Mesodermal cell (in vitro differentiated cells): Measurements from ENCODE around the gene SLAMF8.

ENCODE experiments used
- H3K27ac ChIP-seq: 2 replicates; pipeline ENCODE4 v1.7.0; 2013; ENCODE audit warnings: mild to moderate bottlenecking, low read depth, low read length, moderate library complexity; ENCODE audit not compliant: severe bottlenecking
- H3K36me3 ChIP-seq: 2 replicates; pipeline ENCODE4 v1.7.1; 2013; ENCODE audit warnings: mild to moderate bottlenecking, low read length, moderate library complexity; ENCODE audit not compliant: control insufficient read depth, insufficient read depth
- H3K4me1 ChIP-seq: one replicate; pipeline ENCODE4 v1.7.1; 2013; ENCODE audit warnings: mild to moderate bottlenecking, low read length; ENCODE audit not compliant: insufficient read depth, control insufficient read depth, poor library complexity, severe bottlenecking
- H3K4me3 ChIP-seq: 2 replicates; pipeline ENCODE4 v1.7.0; 2013; ENCODE audit warnings: low read length, control low read depth, mild to moderate bottlenecking; ENCODE audit not compliant: insufficient read depth, poor library complexity, severe bottlenecking; ENCODE audit errors: extremely low read depth
- H3K9me3 ChIP-seq: 2 replicates; pipeline ENCODE4 v1.7.1; 2013; ENCODE audit warnings: mild to moderate bottlenecking, low read length, moderate library complexity; ENCODE audit not compliant: control insufficient read depth
- WGBS, 2 experiments: methylation state at CpG; one replicate each; pipeline ENCODE4 v1.1.5; 2013; ENCODE audit warnings: missing lambda C conversion rate in 2 of 2; ENCODE audit not compliant: insufficient coverage in 2 of 2; 5-methylcytosine and 5-hydroxymethylcytosine counted together

SLAMF8 gene

GRCh38 chr1:159870704-159871103 lies 44.0 kb downstream of the SLAMF8 start:
- Histone ChIP-seq H3K4me1 (peaks cover 26% of the 10 kb centered on the region), H3K9me3 (no peaks in the 10 kb centered on the region), H3K27ac (no peak overlapping the region), H3K4me3 (no peak overlapping the region), H3K36me3 (no peaks in the 10 kb centered on the region)
- WGBS, 2 experiments, result 93 to 100% methylated on average over 1 to 5 of the region's 5 CpGs

- 96% methylated on average over 7 to 12 of the region's 15 CpGs for WGBS, 2 experiments
- Histone ChIP-seq H3K4me1 (peaks cover 16% of the 10 kb centered on the region), H3K27ac (no peak overlapping the region), H3K9me3 (no peaks in the 10 kb centered on the region), H3K36me3 (no peaks in the 10 kb centered on the region), H3K4me3 (no peak overlapping the region)
These were observed 46.2 kb downstream of the SLAMF8 start for GRCh38 chr1:159872891-159873290.

- no peaks in the 10 kb centered on the region for H3K36me3 ChIP-seq
- 75 to 87% methylated on average over 1 to 2 of the region's 4 CpGs for WGBS, 2 experiments
- no peaks in the 10 kb centered on the region for H3K9me3 ChIP-seq
- no peak overlapping the region for H3K27ac ChIP-seq
- peaks cover 10% of the 10 kb centered on the region for H3K4me1 ChIP-seq
- H3K4me3 ChIP-seq, result no peak overlapping the region
These were observed 47.0 kb downstream of the SLAMF8 start for GRCh38 chr1:159873530-159874143.

- Histone ChIP-seq H3K9me3 (no peaks in the 10 kb centered on the region), H3K4me1 (peaks cover 15% of the 10 kb centered on the region), H3K27ac (no peak overlapping the region), H3K4me3 (no peak overlapping the region), H3K36me3 (peaks cover 3% of the 10 kb centered on the region)
- WGBS, 2 experiments, result 93 to 94% methylated on average over 4 to 5 of the region's 6 CpGs
These were observed 51.2 kb downstream of the SLAMF8 start for GRCh38 chr1:159877695-159878444.

GRCh38 chr1:159879136-159879535 lies 52.5 kb downstream of the SLAMF8 start:
- Histone ChIP-seq H3K9me3 (no peaks in the 10 kb centered on the region), H3K36me3 (peaks cover 4% of the 10 kb centered on the region), H3K4me1 (peaks cover 15% of the 10 kb centered on the region), H3K4me3 (no peak overlapping the region), H3K27ac (no peak overlapping the region)
- WGBS, 2 experiments, result 86 to 100% methylated on average over 1 of the region's 3 CpGs

- no peak overlapping the region for H3K27ac ChIP-seq
- H3K36me3 ChIP-seq, result peaks cover 4% of the 10 kb centered on the region
- no peaks in the 10 kb centered on the region for H3K9me3 ChIP-seq
- H3K4me3 ChIP-seq, result no peak overlapping the region
- 81 to 100% methylated on average over 2 to 3 of the region's 4 CpGs for WGBS, 2 experiments
- H3K4me1 ChIP-seq, result peaks cover 15% of the 10 kb centered on the region
These were observed 53.3 kb downstream of the SLAMF8 start for GRCh38 chr1:159879977-159880376.

- WGBS, 2 experiments, result 94 to 97% methylated on average over 3 of the region's 3 CpGs
- H3K9me3 ChIP-seq, result no peaks in the 10 kb centered on the region
- H3K27ac ChIP-seq, result no peak overlapping the region
- H3K36me3 ChIP-seq, result peaks cover 4% of the 10 kb centered on the region
- no peak overlapping the region for H3K4me3 ChIP-seq
- H3K4me1 ChIP-seq, result peaks cover 15% of the 10 kb centered on the region
These were observed 53.8 kb downstream of the SLAMF8 start for GRCh38 chr1:159880430-159880829.

- WGBS, 2 experiments, result 93 to 94% methylated on average over 6 of the region's 6 CpGs
- H3K27ac ChIP-seq, result no peak overlapping the region
- H3K36me3 ChIP-seq, result peaks cover 4% of the 10 kb centered on the region
- no peaks in the 10 kb centered on the region for H3K9me3 ChIP-seq
- no peak overlapping the region for H3K4me3 ChIP-seq
- peaks cover 15% of the 10 kb centered on the region for H3K4me1 ChIP-seq
These were observed 55.2 kb downstream of the SLAMF8 start for GRCh38 chr1:159881622-159882526.

GRCh38 chr1:159882527-159882862 lies 55.8 kb downstream of the SLAMF8 start:
- Histone ChIP-seq H3K4me3 (no peak overlapping the region), H3K27ac (no peak overlapping the region)
- WGBS, 2 experiments, result 100% methylated on average over 2 of the region's 2 CpGs; no CpG with 5 or more reads in 1 of the 2 experiments

GRCh38 chr1:159883134-159883533 lies 56.5 kb downstream of the SLAMF8 start:
- 90 to 92% methylated on average over 4 of the region's 4 CpGs for WGBS, 2 experiments

More at GRCh38 chr1:159882527-159882862, 55.8 kb downstream of the SLAMF8 start:
- Histone ChIP-seq H3K9me3 (no peaks in the 10 kb centered on the region), H3K36me3 (peaks cover 7% of the 10 kb centered on the region), H3K4me1 (peaks cover 15% of the 10 kb centered on the region)

More at GRCh38 chr1:159883134-159883533, 56.5 kb downstream of the SLAMF8 start:
- H3K36me3 ChIP-seq, result peaks cover 7% of the 10 kb centered on the region
- H3K27ac ChIP-seq, result no peak overlapping the region
- no peak overlapping the region for H3K4me3 ChIP-seq
- no peaks in the 10 kb centered on the region for H3K9me3 ChIP-seq
- H3K4me1 ChIP-seq, result peaks cover 15% of the 10 kb centered on the region
